Epithelial cell of esophagus (primary cell): Measurements from ENCODE around the gene MZB1.

Experiments used
- DNase-seq: peaks from one replicate; pipeline ENCODE4 v3.0.0; 2010; ENCODE audit warnings: low read depth
- H3K4me3 ChIP-seq: 2 replicates; pipeline ENCODE4 v1.5.1; 2011; ENCODE audit warnings: mild to moderate bottlenecking, low read length, control low read depth
- CTCF ChIP-seq: IDR thresholded peaks from 2 replicates; pipeline ENCODE4 v1.5.1; 2011; ENCODE audit warnings: low read depth, mild to moderate bottlenecking, low read length, control low read depth, inconsistent platforms; ENCODE audit not compliant: insufficient read depth; ENCODE audit errors: missing control alignments

Gene MZB1

GRCh38 chr5:139403787-139404483 is 14.2 kb upstream of the MZB1 start, which contains the start of gene SPATA24:
TSS of gene SPATA24 (minus strand) at chr5:139404089. CDS start at chr5:139404060, 29 bp downstream.
- peak within 1 kb of the TSS; percentile 69 for H3K4me3 ChIP-seq
- DNase-seq: peak; percentile 96
- TF ChIP-seq CTCF: no peak

GRCh38 chr5:139403418-139403786 is 13.7 kb upstream of the MZB1 start:
- no peak for TF ChIP-seq CTCF
- DNase-seq: no peak
- H3K4me3 ChIP-seq: peak overlapping the region; percentile 69

- peak; percentile 34 for DNase-seq
- H3K4me3 ChIP-seq: no peak overlapping the region
- TF ChIP-seq CTCF: peak; percentile 40
These were observed 12.9 kb upstream of the MZB1 start for GRCh38 chr5:139402561-139403158.

- no peak overlapping the region for H3K4me3 ChIP-seq
- TF ChIP-seq CTCF: no peak
- DNase-seq: no peak
These were observed 11.8 kb upstream of the MZB1 start for GRCh38 chr5:139401546-139401945.

GRCh38 chr5:139399501-139400121 is 9.9 kb upstream of the MZB1 start:
- no peak for DNase-seq
- no peak overlapping the region for H3K4me3 ChIP-seq
- no peak for TF ChIP-seq CTCF

GRCh38 chr5:139397921-139398320 is 8.2 kb upstream of the MZB1 start:
- no peak overlapping the region for H3K4me3 ChIP-seq
- TF ChIP-seq CTCF: no peak
- no peak for DNase-seq
